Measurements from ENCODE around the gene ATPAF1. TPM values are rescaled to one million over a fixed set of nuclear protein-coding genes. Genes with fewer than 3 reads are reported as not detected.

ATPAF1 gene
- total RNA-seq, 4 donors from 2014 or later, result 20.6 to 91.5 (median 71.4) TPM

- Histone ChIP-seq H3K4me3 (no peak overlapping the region), H3K27me3 (no peaks in the 10 kb centered on the region), H3K36me3 (no peaks in the 10 kb centered on the region), H3K27ac (no peak overlapping the region), H3K9me3 (no peaks in the 10 kb centered on the region), H3K4me1 (peaks cover 28 to 47% (median 44%) of the 10 kb centered on the region in 4 donors)
- TF ChIP-seq CTCF (IDR thresholded peaks at IDR 0.05) (no peak), EP300 (IDR thresholded peaks at IDR 0.05; ENCODE audit: low read depth) (no peak), POLR2AphosphoS5 (IDR thresholded peaks at IDR 0.05) (no peak), POLR2A (IDR thresholded peaks at IDR 0.05) (no peak)
- DNase-seq, result no peak
- 70 to 83% methylated on average over 1 to 7 of the region's 7 CpGs for WGBS, 2 donors (ENCODE audit: low coverage in 1 of 2)
- in situ Hi-C loops (cut with MboI; ENCODE audit: low pct_ligation_motif_present in 1 of 4, low pct_unique_long_range_greater_than_20kb in 1 of 4, low sequenced_read_pairs in 3 of 4) (loop anchor here in 2 of 4 donors (10.0 kb wide), 2 partner anchors 103 to 113 kb away; partner anchors contain the start of gene EFCAB14 (in 1 of the 2)), intact Hi-C loops (cut with DNase I; ENCODE audit: low total_unique reads) (no loop called here)
These were observed 56.4 kb downstream of the ATPAF1 start for GRCh38 chr1:46611691-46612221.

GRCh38 chr1:46607345-46608130 is 60.6 kb downstream of the ATPAF1 start:
- in situ Hi-C loops (cut with MboI; ENCODE audit: low pct_ligation_motif_present in 1 of 4, low pct_unique_long_range_greater_than_20kb in 1 of 4, low sequenced_read_pairs in 3 of 4) (no loop called here), intact Hi-C loops (cut with DNase I; ENCODE audit: low total_unique reads) (loop anchor here (5.0 kb wide), 1 partner anchor 110 kb away; the partner anchor contains the start of gene EFCAB14)
- no peaks in the 10 kb centered on the region for H3K27me3 ChIP-seq
- H3K27ac ChIP-seq, result no peak overlapping the region
- DNase-seq, result no peak
- no peaks in the 10 kb centered on the region for H3K36me3 ChIP-seq
- H3K4me1 ChIP-seq, result peaks cover 8 to 31% (median 27%) of the 10 kb centered on the region in 4 donors
- TF ChIP-seq CTCF (IDR thresholded peaks at IDR 0.05) (no peak), EP300 (IDR thresholded peaks at IDR 0.05; ENCODE audit: low read depth) (no peak), POLR2AphosphoS5 (IDR thresholded peaks at IDR 0.05) (no peak), POLR2A (IDR thresholded peaks at IDR 0.05) (no peak)
- WGBS, 2 donors (ENCODE audit: low coverage in 1 of 2), result 77 to 88% methylated on average over 2 to 7 of the region's 7 CpGs
- no peak overlapping the region for H3K4me3 ChIP-seq
- H3K9me3 ChIP-seq, result no peaks in the 10 kb centered on the region

- intact Hi-C loops (cut with DNase I; ENCODE audit: low total_unique reads), result loop anchor here (5.0 kb wide), 1 partner anchor 111 kb away; the partner anchor contains the start of gene EFCAB14
- TF ChIP-seq CTCF (IDR thresholded peaks at IDR 0.05) (no peak), EP300 (IDR thresholded peaks at IDR 0.05; ENCODE audit: low read depth) (no peak), POLR2A (IDR thresholded peaks at IDR 0.05) (no peak), POLR2AphosphoS5 (IDR thresholded peaks at IDR 0.05) (no peak)
- H3K4me1 ChIP-seq, result peaks cover 8 to 29% (median 21%) of the 10 kb centered on the region in 4 donors
- H3K9me3 ChIP-seq, result no peaks in the 10 kb centered on the region
- no peak overlapping the region for H3K27ac ChIP-seq
- H3K27me3 ChIP-seq, result no peaks in the 10 kb centered on the region
- in situ Hi-C loops (cut with MboI; ENCODE audit: low pct_ligation_motif_present in 1 of 4, low pct_unique_long_range_greater_than_20kb in 1 of 4, low sequenced_read_pairs in 3 of 4), result no loop called here
- no peaks in the 10 kb centered on the region for H3K36me3 ChIP-seq
- no peak for DNase-seq
- 100% methylated on average over 2 of the region's 2 CpGs; no CpG with 5 or more reads in 1 of the 2 donors for WGBS, 2 donors (ENCODE audit: low coverage in 1 of 2)
- no peak overlapping the region for H3K4me3 ChIP-seq
These were observed 61.8 kb downstream of the ATPAF1 start for GRCh38 chr1:46606255-46606965.

- no peak overlapping the region for H3K27ac ChIP-seq
- in situ Hi-C loops (cut with MboI; ENCODE audit: low pct_ligation_motif_present in 1 of 4, low pct_unique_long_range_greater_than_20kb in 1 of 4, low sequenced_read_pairs in 3 of 4), result no loop called here
- H3K36me3 ChIP-seq, result no peaks in the 10 kb centered on the region
- no peaks in the 10 kb centered on the region for H3K9me3 ChIP-seq
- WGBS, 2 donors (ENCODE audit: low coverage in 1 of 2), result 77% methylated on average over 2 of the region's 2 CpGs; no CpG with 5 or more reads in 1 of the 2 donors
- no peak for DNase-seq
- H3K4me3 ChIP-seq, result no peak overlapping the region
- no peaks in the 10 kb centered on the region for H3K27me3 ChIP-seq
- no peak for TF ChIP-seq EP300 (IDR thresholded peaks at IDR 0.05; ENCODE audit: low read depth)
- no peak for TF ChIP-seq POLR2AphosphoS5 (IDR thresholded peaks at IDR 0.05)
- TF ChIP-seq POLR2A (IDR thresholded peaks at IDR 0.05), result no peak
- TF ChIP-seq CTCF (IDR thresholded peaks at IDR 0.05), result no peak
- intact Hi-C loops (cut with DNase I; ENCODE audit: low total_unique reads), result loop anchor here (5.0 kb wide), 1 partner anchor 112 kb away; the partner anchor contains the start of gene EFCAB14
- peaks cover 8 to 37% (median 19%) of the 10 kb centered on the region in 4 donors for H3K4me1 ChIP-seq
These were observed 62.9 kb downstream of the ATPAF1 start for GRCh38 chr1:46605232-46605631.

All from transverse colon (tissue), 4 donors.